Measurements from ENCODE around the gene NTHL1. TPM values are rescaled to one million over a fixed set of nuclear protein-coding genes. Genes with fewer than 3 reads are reported as not detected.
A peak's percentile ranks its signal among the peaks of the same experiment; 100 is the strongest.

The NTHL1 gene
- total and polyA plus RNA-seq, 9 of the 15 experiments (the other 6 are each of a cell fraction or from before 2014, with no cell fraction given): 1.1 to 58.8 (median 17.6) TPM

DNA sequence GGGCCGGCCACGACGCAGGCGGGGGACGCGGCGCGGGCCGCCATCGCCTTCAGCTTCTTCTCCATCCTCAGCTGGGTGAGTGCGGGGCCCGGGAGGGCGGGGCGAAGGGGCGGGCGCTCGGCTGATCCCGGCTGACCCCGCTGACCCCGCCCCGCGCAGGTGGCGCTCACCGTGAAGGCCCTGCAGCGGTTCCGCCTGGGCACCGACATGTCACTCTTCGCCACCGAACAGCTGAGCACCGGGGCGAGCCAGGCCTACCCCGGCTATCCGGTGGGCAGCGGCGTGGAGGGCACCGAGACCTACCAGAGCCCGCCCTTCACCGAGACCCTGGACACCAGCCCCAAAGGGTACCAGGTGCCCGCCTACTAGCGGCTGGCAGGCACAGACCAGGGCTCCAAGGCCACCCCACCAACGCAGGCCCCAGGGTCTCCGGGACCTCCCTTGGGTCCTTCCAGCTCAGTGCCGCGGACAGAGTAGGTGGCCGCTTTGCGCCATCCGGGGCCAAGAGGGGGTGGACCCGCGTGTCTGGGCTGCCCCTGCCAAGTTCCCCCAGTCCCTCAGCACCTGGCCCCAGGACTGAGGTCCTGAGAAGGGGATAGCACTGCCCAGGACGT, 54.8 kb downstream of the NTHL1 start (continued):
- peak; percentile 48; the same call in 1 of the 2 replicates for TF ChIP-seq VEZF1 (CRISPR knock-in tag; IDR thresholded peaks at IDR 0.05)
- TF ChIP-seq YY1 (IDR thresholded peaks at IDR 0.05; ENCODE audit: borderline replicate concordance in 1 of 3, control insufficient read depth in 1 of 3, extremely low read depth in 1 of 3, insufficient read depth in 3 of 3, insufficient read length in 1 of 3, insufficient replicate concordance in 2 of 3, low read depth in 1 of 3, low read length in 2 of 3): peak in 2 of 3 experiments; percentile 50 to 75
- TF ChIP-seq ILK (tag; IDR thresholded peaks at IDR 0.05; ENCODE audit: borderline replicate concordance, low read depth): no peak
- no peak for TF ChIP-seq MTA2 (IDR thresholded peaks at IDR 0.05; ENCODE audit: low read depth)
- TF ChIP-seq, protein P1, sequence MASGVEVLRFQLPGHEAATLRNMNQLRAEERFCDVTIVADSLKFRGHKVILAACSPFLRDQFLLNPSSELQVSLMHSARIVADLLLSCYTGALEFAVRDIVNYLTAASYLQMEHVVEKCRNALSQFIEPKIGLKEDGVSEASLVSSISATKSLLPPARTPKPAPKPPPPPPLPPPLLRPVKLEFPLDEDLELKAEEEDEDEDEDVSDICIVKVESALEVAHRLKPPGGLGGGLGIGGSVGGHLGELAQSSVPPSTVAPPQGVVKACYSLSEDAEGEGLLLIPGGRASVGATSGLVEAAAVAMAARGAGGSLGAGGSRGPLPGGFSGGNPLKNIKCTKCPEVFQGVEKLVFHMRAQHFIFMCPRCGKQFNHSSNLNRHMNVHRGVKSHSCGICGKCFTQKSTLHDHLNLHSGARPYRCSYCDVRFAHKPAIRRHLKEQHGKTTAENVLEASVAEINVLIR (CRISPR knock-in tag; IDR thresholded peaks at IDR 0.05): no peak
- no peak for TF ChIP-seq NR4A1 (CRISPR knock-in tag; IDR thresholded peaks at IDR 0.05)
- no peak for TF ChIP-seq NR4A1 (tag; IDR thresholded peaks at IDR 0.05)
- no peak for TF ChIP-seq ARID3B (CRISPR knock-in tag; IDR thresholded peaks at IDR 0.05; ENCODE audit: borderline replicate concordance)
- no peak for TF ChIP-seq AFF1 (IDR thresholded peaks at IDR 0.05; ENCODE audit: low read depth in 1 of 2, partially characterized antibody in 2 of 2)
- no peak for TF ChIP-seq HNRNPUL1 (IDR thresholded peaks at IDR 0.05; ENCODE audit: low read length)
- no peak for TF ChIP-seq XRCC3 (IDR thresholded peaks at IDR 0.05)
- TF ChIP-seq ZHX1 (conservative IDR thresholded peaks at IDR 0.05; ENCODE audit: low read length): no peak
- peak; percentile 68; the same call in 1 of the 2 replicates for TF ChIP-seq TFAP4 (CRISPR knock-in tag; IDR thresholded peaks at IDR 0.05; ENCODE audit: borderline replicate concordance)

Data from K562 (cell line).